ENCODE results near the gene HCN2. TPM values are rescaled to one million over a fixed set of nuclear protein-coding genes. Genes with fewer than 3 reads are reported as not detected.
A peak's percentile ranks its signal among the peaks of the same experiment; 100 is the strongest.

The HCN2 gene
- total and polyA plus RNA-seq, 9 of the 15 experiments (the other 6 are each of a cell fraction or from before 2014, with no cell fraction given), result 0.29 to 4.2 (median 0.82) TPM; not detected in 2

GRCh38 chr19:591099-591958 is 1.6 kb downstream of the HCN2 start (continued):
- TF ChIP-seq PTTG1 (tag; IDR thresholded peaks at IDR 0.05; ENCODE audit: low read depth), result no peak
- 0 out of 2 replicates have a peak, but pooled peaks have one; percentile 15 for TF ChIP-seq BCOR (IDR thresholded peaks at IDR 0.05)
- peak in 1 of 2 experiments; percentile 32; a peak in 1 of 4 replicates for TF ChIP-seq MLLT1 (IDR thresholded peaks at IDR 0.05)
- no peak for TF ChIP-seq TEAD1 (CRISPR knock-in tag; IDR thresholded peaks at IDR 0.05)
- no peak for TF ChIP-seq HNRNPL (IDR thresholded peaks at IDR 0.05; ENCODE audit: low read depth, low read length)
- peak; percentile 57 for TF ChIP-seq TFAP4 (CRISPR knock-in tag; IDR thresholded peaks at IDR 0.05; ENCODE audit: borderline replicate concordance)
- peak; percentile 35 for TF ChIP-seq E2F8 (IDR thresholded peaks at IDR 0.05; ENCODE audit: low read depth, partially characterized antibody)
